HepG2 (cell line): ENCODE results near the gene LRRC28. TPM values are rescaled to one million over a fixed set of nuclear protein-coding genes. Genes with fewer than 3 reads are reported as not detected.

Source experiments
- ATAC-seq: fragments of 200-7000 bp; cut with Tn5 transposase; 3 replicates; pipeline ENCODE4 v1.9.1; 2020; ENCODE audit warnings: mild to moderate bottlenecking, moderate library complexity
- BruUV-seq: library from RNA; stranded (reverse); fragments of 400-500 nt; replicated peaks from 2 replicates; lab custom pipeline; 2021; lab: Mats Ljungman, UMichigan
- CTCF ChIA-PET: fragments of 300-600 bp; formaldehyde crosslinking; extraction: SDS; loops from one replicate; lab custom pipeline; 2021; ENCODE audit warnings: low total read pairs, inconsistent platforms, low intra/inter-chr PET ratio; lab: Yijun Ruan, JAX
- POLR2A ChIA-PET: fragments of 350-600 bp; sonication (Branson Sonifier 250); formaldehyde crosslinking; loops from one replicate; lab custom pipeline; 2020; ENCODE audit warnings: antibody characterized with exemption, inconsistent platforms; lab: Yijun Ruan, JAX
- DNase-seq: peaks from one replicate; pipeline ENCODE4 v3.0.0-alpha.2; 2015; ENCODE audit warnings: low spot score
- FAIRE-seq: peaks from 3 replicates; lab custom pipeline; 2011; peaks lifted over from hg19 to GRCh38; lab: Jason Lieb, UNC
- H2AFZ ChIP-seq: one replicate; pipeline ENCODE4 v1.6.1; 2011; ENCODE audit warnings: low read length, inconsistent platforms
- H3K27ac ChIP-seq: fragments of 300-600 bp; 3 replicates; pipeline ENCODE4 v1.8.0; 2011; ENCODE audit warnings: mixed run types, mild to moderate bottlenecking, mixed read lengths, low read length, inconsistent platforms; ENCODE audit not compliant: insufficient read depth; ENCODE audit errors: extremely low read length
- H3K27me3 ChIP-seq, 2 experiments: fragments of 200-600 bp in 1 of 2; 2 replicates in 1 of 2; 3 replicates in 1 of 2; pipeline versions ENCODE4 v1.6.0 to v1.8.0; 2011; ENCODE audit warnings: low read length in 2 of 2, mild to moderate bottlenecking in 2 of 2, moderate library complexity in 2 of 2, inconsistent platforms in 1 of 2; ENCODE audit not compliant: insufficient read depth in 2 of 2, control insufficient read depth in 1 of 2
- H3K36me3 ChIP-seq, 2 experiments: fragments of 200-600 bp in 1 of 2; replicated peaks in 1 of 2; 2 replicates in 1 of 2; 3 replicates in 1 of 2; pipeline versions ENCODE4 v1.5.1 to v1.8.0; 2011; ENCODE audit warnings: low read length in 2 of 2, inconsistent platforms in 1 of 2; ENCODE audit not compliant: insufficient read depth in 2 of 2, control insufficient read depth in 1 of 2
- H3K4me1 ChIP-seq: 2 replicates; pipeline ENCODE4 v1.5.1; 2012; ENCODE audit warnings: low read length, inconsistent platforms; ENCODE audit not compliant: insufficient read depth
- H3K4me2 ChIP-seq: 2 replicates; pipeline ENCODE4 v1.6.0; 2011; ENCODE audit warnings: low read depth, low read length, inconsistent platforms
- H3K4me3 ChIP-seq, 3 experiments: fragments of 200-600 bp in 1 of 3; sonication (generic), shearing (Covaris generic) in 1 of 3; replicated peaks in 1 of 3; 2 replicates each; pipeline ENCODE4 v1.5.1; 2011 to 2016; ENCODE audit warnings: low read length in 3 of 3, inconsistent platforms in 2 of 3, low read depth in 2 of 3, mild to moderate bottlenecking in 2 of 3, control low read depth in 1 of 3, mixed read lengths in 1 of 3; ENCODE audit not compliant: insufficient read depth in 1 of 3
- H3K79me2 ChIP-seq: one replicate; pipeline ENCODE4 v1.6.1; 2011; ENCODE audit warnings: low read length, inconsistent platforms; ENCODE audit not compliant: insufficient read depth
- H3K9ac ChIP-seq: 2 replicates; pipeline ENCODE4 v1.6.0; 2011; ENCODE audit warnings: mild to moderate bottlenecking, low read depth, low read length, inconsistent platforms; ENCODE audit not compliant: insufficient read depth
- H3K9me3 ChIP-seq: 2 replicates; pipeline ENCODE4 v1.5.1; 2012; ENCODE audit warnings: mild to moderate bottlenecking, low read length
- H4K20me1 ChIP-seq: 2 replicates; pipeline ENCODE4 v1.6.0; 2011; ENCODE audit warnings: inconsistent platforms, mild to moderate bottlenecking, low read length, moderate library complexity; ENCODE audit not compliant: insufficient read depth
- ARID4A ChIP-seq: sonication (generic); formaldehyde crosslinking; IDR thresholded peaks from 2 replicates; pipeline ENCODE4 v1.5.0; 2020; ENCODE audit warnings: mild to moderate bottlenecking, missing genetic modification reagents, borderline replicate concordance
- CBX5 ChIP-seq: sonication (generic); formaldehyde crosslinking; IDR thresholded peaks from 2 replicates; pipeline ENCODE4 v1.4.0; 2020; ENCODE audit warnings: missing genetic modification reagents, borderline replicate concordance
- CENPT ChIP-seq: sonication (generic); formaldehyde crosslinking; IDR thresholded peaks from 2 replicates; pipeline ENCODE4 v1.8.0; 2022; ENCODE audit warnings: low read depth, mild to moderate bottlenecking, moderate library complexity, missing genetic modification reagents
- CHD2 ChIP-seq: IDR thresholded peaks from 2 replicates; pipeline ENCODE4 v1.6.1; 2011; ENCODE audit warnings: low read depth, low read length, improper control_type of control experiment
- CREB1 ChIP-seq, 2 experiments: fragments of 450-650 bp in 1 of 2; IDR thresholded peaks; 2 replicates each; pipeline ENCODE4 v1.6.1; 2016 to 2017; ENCODE audit warnings: control low read depth in 1 of 2, mild to moderate bottlenecking in 1 of 2, missing compliant biosample characterization in 1 of 2, missing genetic modification characterization in 1 of 2
- ELK4 ChIP-seq: sonication (generic); formaldehyde crosslinking; IDR thresholded peaks from 2 replicates; pipeline ENCODE4 v1.9.0; 2021; ENCODE audit warnings: missing genetic modification reagents, borderline replicate concordance
- GFI1 ChIP-seq: sonication (generic); formaldehyde crosslinking; IDR thresholded peaks from 2 replicates; pipeline ENCODE4 v1.5.0; 2020; ENCODE audit warnings: missing genetic modification reagents, mild to moderate bottlenecking, borderline replicate concordance
- RBM22 ChIP-seq: fragments of 200-400 bp; formaldehyde crosslinking; optimal IDR thresholded peaks from 2 replicates; pipeline ENCODE3; 2017; ENCODE audit warnings: mild to moderate bottlenecking, low read length, moderate library complexity
- SALL2 ChIP-seq: sonication (generic); formaldehyde crosslinking; IDR thresholded peaks from 2 replicates; pipeline ENCODE4 v1.8.1; 2023; ENCODE audit warnings: mild to moderate bottlenecking, missing genetic modification reagents, inconsistent platforms
- SAP130 ChIP-seq: IDR thresholded peaks from 2 replicates; pipeline ENCODE4 v1.6.1; 2016; ENCODE audit warnings: low read depth
- TAF1 ChIP-seq: sonication (generic); formaldehyde crosslinking; IDR thresholded peaks from 2 replicates; pipeline ENCODE4 v1.4.0; 2020; ENCODE audit warnings: missing genetic modification reagents
- TOE1 ChIP-seq: sonication (generic); formaldehyde crosslinking; IDR thresholded peaks from 2 replicates; pipeline ENCODE4 v1.4.0; 2020; ENCODE audit warnings: mild to moderate bottlenecking, missing genetic modification reagents
- ZKSCAN5 ChIP-seq: sonication (generic); formaldehyde crosslinking; IDR thresholded peaks from 2 replicates; pipeline ENCODE4 v1.5.1; 2020; ENCODE audit warnings: mild to moderate bottlenecking, missing genetic modification reagents
- ZMYM4 ChIP-seq: sonication (generic); formaldehyde crosslinking; IDR thresholded peaks from 2 replicates; pipeline ENCODE4 v1.8.1; 2023; ENCODE audit warnings: mild to moderate bottlenecking, missing genetic modification reagents
- ZNF329 ChIP-seq: sonication (generic); formaldehyde crosslinking; IDR thresholded peaks from 2 replicates; pipeline ENCODE4 v1.9.0; 2021; ENCODE audit warnings: low read depth, mild to moderate bottlenecking, missing genetic modification reagents
- ZNF337 ChIP-seq: sonication (generic); formaldehyde crosslinking; IDR thresholded peaks from 2 replicates; pipeline ENCODE4 v1.5.1; 2020; ENCODE audit warnings: missing genetic modification reagents, low read depth, mild to moderate bottlenecking, borderline replicate concordance
- ZNF367 ChIP-seq: sonication (generic); formaldehyde crosslinking; IDR thresholded peaks from 2 replicates; pipeline ENCODE4 v1.4.0; 2020; ENCODE audit warnings: missing genetic modification reagents, borderline replicate concordance
- ZNF724P ChIP-seq: sonication (generic); formaldehyde crosslinking; IDR thresholded peaks from 2 replicates; pipeline ENCODE4 v1.8.0; 2022; ENCODE audit warnings: missing genetic modification reagents, borderline replicate concordance
- ZNF878 ChIP-seq: sonication (generic); formaldehyde crosslinking; IDR thresholded peaks from 2 replicates; pipeline ENCODE4 v1.8.1; 2023; ENCODE audit warnings: mild to moderate bottlenecking, missing genetic modification reagents, moderate library complexity
- WGBS: methylation state at CpG from one replicate; pipeline ENCODE4 v1.1.6; 2017; ENCODE audit warnings: low lambda C conversion rate; 5-methylcytosine and 5-hydroxymethylcytosine counted together
- in situ Hi-C: cut with HindIII; loops from 2 replicates; pipeline ENCODE4 v1.10.0; 2017; ENCODE audit warnings: low pct_unique_long_range_greater_than_20kb; ENCODE audit not compliant: extremely low pct_ligation_motif_present
- intact Hi-C: fragments of 100-400 bp; cut with micrococcal nuclease; formaldehyde crosslinking; loops from one replicate; pipeline ENCODE4 v1.10.0; 2022; ENCODE audit not compliant: unreplicated experiment
- polyA plus RNA-seq, 8 experiments: library from polyadenylated mRNA; depleted of rRNA in 3 of 8; stranded (reverse) in 7 of 8; unstranded in 1 of 8; fragments of >200 nt; fragmentation: Illumina TruSeq in 4 of 8; extraction: Trizol in 4 of 8; gene quantifications; 2 replicates each; pipeline versions ENCODE4 v1.2.1 to v1.2.3, GENCODE V29; 2011 to 2016; ENCODE audit warnings: low read depth in 4 of 8, missing spikeins in 1 of 8, mixed read lengths in 1 of 8; ENCODE audit not compliant: insufficient read depth in 1 of 8
- total RNA-seq, 5 experiments: library from RNA; depleted of rRNA; stranded (reverse); fragments of >200 nt; fragmentation: Illumina TruSeq; extraction: Trizol; gene quantifications; 2 replicates each; pipeline ENCODE4 v1.2.3, GENCODE V29; 2016; ENCODE audit warnings: low read depth in 1 of 5
- TF ChIP-seq, protein P1 (sequence below): IDR thresholded peaks from 2 replicates; pipeline ENCODE4 v1.6.1; 2016; ENCODE audit warnings: missing genetic modification reagents, missing compliant biosample characterization

The LRRC28 gene
- total and polyA plus RNA-seq, 2 of the 13 experiments (the other 11 are each of a cell fraction or from before 2014, with no cell fraction given), result 17.5 to 21.3 TPM

DNA sequence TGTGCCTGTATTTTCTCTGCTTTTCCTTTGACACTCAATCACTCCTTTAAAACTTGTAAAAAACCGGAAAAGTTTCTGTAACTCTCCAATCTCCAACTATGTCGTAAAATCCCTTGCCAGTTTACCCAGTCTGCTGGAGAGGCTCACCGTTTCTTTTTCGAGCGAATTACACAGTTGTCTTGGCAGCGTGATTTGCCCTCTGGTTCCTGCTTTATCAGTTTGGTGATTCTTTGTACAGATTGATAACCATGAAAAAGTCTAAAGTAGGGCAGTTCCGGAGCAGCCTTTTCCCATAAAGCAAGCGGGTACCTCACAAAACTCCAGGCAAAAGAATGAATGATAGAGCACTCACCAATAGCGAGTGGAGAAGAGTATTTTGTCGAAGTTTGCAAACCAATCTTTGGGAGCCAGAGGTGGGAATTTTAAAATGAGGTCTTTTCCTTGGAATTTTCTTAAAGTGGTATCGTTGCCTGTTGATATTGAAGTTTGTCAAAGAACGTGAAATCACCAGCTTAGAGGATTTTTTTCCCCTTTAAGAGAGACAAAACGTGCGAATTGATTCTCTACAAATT is 1.9 kb upstream of the LRRC28 start, which contains the start of gene TTC23:
Gene TTC23, minus strand, starts transcription at position 312 of the 572 bp plus-strand sequence. CDS start 20,869 bp downstream, outside the sequence.
- H3K9ac ChIP-seq, result peak within 1 kb of the TSS; percentile 92
- in situ Hi-C loops (no loop called here), intact Hi-C loops (no loop called here)
- no peaks in the 10 kb centered on the region for H4K20me1 ChIP-seq
- peaks cover 28% of the 10 kb centered on the region for H3K79me2 ChIP-seq
- peak; percentile 32 for ATAC-seq
- peak within 1 kb of the TSS; percentile 97 for H2AFZ ChIP-seq
- H3K4me1 ChIP-seq, result peaks cover 39% of the 10 kb centered on the region
- H3K27ac ChIP-seq, result peak within 1 kb of the TSS; percentile 98
- H3K36me3 ChIP-seq, result no peaks in the 10 kb centered on the region
- no peaks in the 10 kb centered on the region for H3K9me3 ChIP-seq
- peak; percentile 96 for FAIRE-seq
- peak within 1 kb of the TSS; percentile 97 for H3K4me2 ChIP-seq
- under 1% methylated on average over 14 of the region's 14 CpGs for WGBS
- POLR2A ChIA-PET, result interaction anchor here (2.6 kb wide), 1 partner anchor 13 kb away, joined by 16 read pairs; no protein-coding TSS in a partner anchor
- peak within 1 kb of the TSS; percentile 72 to 97 (median 78) for H3K4me3 ChIP-seq
- no TSS peak for BruUV-seq
- peak; percentile 65 for DNase-seq
- H3K27me3 ChIP-seq, result no peaks in the 10 kb centered on the region; a peak in 1 of 5 replicates
- CTCF ChIA-PET, result no interaction called here
- peak; percentile 60 for TF ChIP-seq SAP130
- TF ChIP-seq GFI1, result 0 out of 2 replicates have a peak, but pooled peaks have one; percentile 23
- TF ChIP-seq ZNF329 (CRISPR knock-in tag), result no peak
- no peak for TF ChIP-seq RBM22
- no peak for TF ChIP-seq TOE1 (CRISPR knock-in tag)
- no peak for TF ChIP-seq ZNF878 (CRISPR knock-in tag)
- no peak for TF ChIP-seq ZNF724P (CRISPR knock-in tag)
- TF ChIP-seq ZNF337, result no peak
- TF ChIP-seq, protein P1, sequence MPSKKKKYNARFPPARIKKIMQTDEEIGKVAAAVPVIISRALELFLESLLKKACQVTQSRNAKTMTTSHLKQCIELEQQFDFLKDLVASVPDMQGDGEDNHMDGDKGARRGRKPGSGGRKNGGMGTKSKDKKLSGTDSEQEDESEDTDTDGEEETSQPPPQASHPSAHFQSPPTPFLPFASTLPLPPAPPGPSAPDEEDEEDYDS (CRISPR knock-in tag), result peak; percentile 60; the same call in 1 of the 2 replicates
- 0 out of 2 replicates have a peak, but pooled peaks have one; percentile 26 for TF ChIP-seq ZMYM4 (CRISPR knock-in tag)
- no peak for TF ChIP-seq ZNF367 (CRISPR knock-in tag)
- no peak for TF ChIP-seq CENPT (CRISPR knock-in tag)
- no peak for TF ChIP-seq ELK4 (CRISPR knock-in tag)
- TF ChIP-seq CREB1 (IDR thresholded peaks at IDR 0.05), result no peak
- peak; percentile 19; the same call in 1 of the 2 replicates for TF ChIP-seq CREB1 (CRISPR knock-in tag; IDR thresholded peaks at IDR 0.05)
- no peak for TF ChIP-seq CHD2
- TF ChIP-seq ARID4A (CRISPR knock-in tag), result no peak
- TF ChIP-seq SALL2 (CRISPR knock-in tag), result no peak
- TF ChIP-seq CBX5, result no peak
- TF ChIP-seq TAF1 (CRISPR knock-in tag), result peak; percentile 37; the same call in 1 of the 2 replicates
- TF ChIP-seq ZKSCAN5 (CRISPR knock-in tag), result no peak
